HEK293 (cell line): ENCODE data around the gene CUEDC1.

Experiments
- CTCF ChIP-seq: fragments of 450-650 bp; formaldehyde crosslinking; IDR thresholded peaks from 2 replicates; pipeline ENCODE4 v1.5.1; 2016; ENCODE audit warnings: missing biosample characterization, missing genetic modification characterization
- ZFP41 ChIP-seq: fragments of 450-650 bp; formaldehyde crosslinking; IDR thresholded peaks from 2 replicates; pipeline ENCODE4 v1.5.1; 2016; ENCODE audit warnings: missing biosample characterization, missing genetic modification characterization, borderline replicate concordance
- ZNF2 ChIP-seq: fragments of 450-650 bp; formaldehyde crosslinking; IDR thresholded peaks from 2 replicates; pipeline ENCODE4 v1.5.1; 2016; ENCODE audit warnings: missing biosample characterization, missing genetic modification characterization

- no peak for TF ChIP-seq ZFP41 (tag by site-specific recombination)
- TF ChIP-seq CTCF (tag by site-specific recombination) = no peak
- no peak for TF ChIP-seq ZNF2 (tag by site-specific recombination)
Observed at GRCh38 chr17:57940231-57940630, 15.0 kb downstream of the CUEDC1 start.
